ENCODE measurements around the gene ZKSCAN4.

ZKSCAN4 gene

GRCh38 chr6:28252009-28252975, at the start of gene ZKSCAN4:
ZKSCAN4 (minus strand) TSS chr6:28252269; CDS start chr6:28251980, 289 bp downstream.
- H3K9me3 ChIP-seq = no peaks in the 10 kb centered on the region
- H3K4me2 ChIP-seq = peak within 1 kb of the TSS; percentile 84
- peak within 1 kb of the TSS; percentile 97 for H3K4me3 ChIP-seq
- TF ChIP-seq Cebpa-rat (IDR thresholded peaks at IDR 0.05) = no peak
- H3K4me1 ChIP-seq = peaks cover 25% of the 10 kb centered on the region
- peak within 1 kb of the TSS; percentile 70 for H3K27ac ChIP-seq
- no peaks in the 10 kb centered on the region for H3K27me3 ChIP-seq
- peaks cover 23% of the 10 kb centered on the region for H3K36me3 ChIP-seq
- H4K20me1 ChIP-seq = no peaks in the 10 kb centered on the region
- H3K9ac ChIP-seq = peak within 1 kb of the TSS; percentile 84

GRCh38 chr6:28296520-28297060, 44.5 kb upstream of the ZKSCAN4 start:
- Histone ChIP-seq H3K27me3 (no peaks in the 10 kb centered on the region), H3K9ac (no peak overlapping the region), H3K36me3 (peaks cover 17% of the 10 kb centered on the region), H3K4me3 (no peak overlapping the region), H3K4me1 (no peaks in the 10 kb centered on the region), H3K4me2 (no peak overlapping the region), H3K27ac (no peak overlapping the region), H3K9me3 (no peaks in the 10 kb centered on the region), H4K20me1 (no peaks in the 10 kb centered on the region)
- TF ChIP-seq Cebpa-rat (IDR thresholded peaks at IDR 0.05) = no peak

DNA sequence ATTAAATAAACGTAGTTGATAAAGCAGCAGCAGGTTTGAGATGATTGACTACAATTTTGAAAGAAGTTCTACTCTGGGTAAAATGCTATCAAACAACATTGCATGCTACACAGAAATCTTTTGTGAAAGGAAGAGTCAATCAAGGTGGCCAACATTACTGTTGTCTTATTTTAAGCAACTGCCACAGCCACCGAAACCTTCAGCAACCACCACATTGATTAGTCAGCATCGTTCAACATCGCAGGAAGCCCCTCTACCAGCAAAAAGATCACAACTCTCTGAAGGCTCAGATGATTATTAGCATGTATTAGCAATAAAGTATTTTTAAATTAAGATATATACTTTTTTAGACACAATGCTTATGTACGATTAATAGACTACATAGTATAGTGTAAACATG, 43.3 kb upstream of the ZKSCAN4 start:
- no peak overlapping the region for H3K27ac ChIP-seq
- TF ChIP-seq Cebpa-rat (IDR thresholded peaks at IDR 0.05) = no peak
- H3K36me3 ChIP-seq = peaks cover 11% of the 10 kb centered on the region
- no peak overlapping the region for H3K4me2 ChIP-seq
- no peaks in the 10 kb centered on the region for H4K20me1 ChIP-seq
- H3K27me3 ChIP-seq = no peaks in the 10 kb centered on the region
- no peak overlapping the region for H3K4me3 ChIP-seq
- H3K4me1 ChIP-seq = no peaks in the 10 kb centered on the region
- H3K9ac ChIP-seq = no peak overlapping the region
- H3K9me3 ChIP-seq = no peaks in the 10 kb centered on the region

GRCh38 chr6:28291573-28291972, 39.5 kb upstream of the ZKSCAN4 start:
- Histone ChIP-seq H3K4me3 (no peak overlapping the region), H3K9me3 (no peaks in the 10 kb centered on the region; the same call in 1 of the 2 replicates), H3K4me2 (no peak overlapping the region), H3K27ac (no peak overlapping the region), H3K27me3 (no peaks in the 10 kb centered on the region), H3K9ac (no peak overlapping the region), H3K4me1 (no peaks in the 10 kb centered on the region), H3K36me3 (peaks cover 31% of the 10 kb centered on the region), H4K20me1 (no peaks in the 10 kb centered on the region)
- TF ChIP-seq Cebpa-rat (IDR thresholded peaks at IDR 0.05) = no peak

DNA sequence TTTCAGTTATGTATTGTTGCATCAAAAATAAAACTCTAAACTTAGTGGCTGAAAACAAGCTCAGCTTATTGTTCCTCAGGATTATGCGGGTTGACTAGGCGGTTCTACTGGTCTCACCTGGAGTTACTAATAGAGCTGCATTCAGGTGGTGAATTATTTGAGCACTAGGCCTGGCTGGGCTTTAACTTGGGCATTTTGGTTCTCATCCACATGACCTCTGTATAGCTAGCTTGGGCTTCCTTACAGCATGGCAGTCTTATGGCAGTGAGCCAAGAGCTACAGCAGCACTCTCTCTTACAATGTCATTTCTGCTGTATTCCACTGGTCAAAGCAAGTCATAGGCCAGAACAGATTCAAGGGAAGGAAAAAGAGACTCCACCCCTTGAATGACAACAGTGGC, 30.9 kb upstream of the ZKSCAN4 start:
- 0 out of 2 replicates have a peak, but pooled peaks cover 9% of the 10 kb centered on the region for H3K4me1 ChIP-seq
- H3K27me3 ChIP-seq = peaks cover 34% of the 10 kb centered on the region
- H3K4me3 ChIP-seq = no peak overlapping the region
- peaks cover 28% of the 10 kb centered on the region for H3K36me3 ChIP-seq
- H4K20me1 ChIP-seq = no peaks in the 10 kb centered on the region
- no peak overlapping the region for H3K4me2 ChIP-seq
- no peak for TF ChIP-seq Cebpa-rat (IDR thresholded peaks at IDR 0.05)
- no peak overlapping the region for H3K9ac ChIP-seq
- no peak overlapping the region for H3K27ac ChIP-seq
- H3K9me3 ChIP-seq = peaks cover 4% of the 10 kb centered on the region; the same call in 1 of the 2 replicates

GRCh38 chr6:28281288-28282064, 29.4 kb upstream of the ZKSCAN4 start, which contains the start of gene PGBD1:
PGBD1 (plus strand) TSS chr6:28281572; CDS start chr6:28283814, 2,242 bp downstream.
- Histone ChIP-seq H3K27me3 (peaks cover 34% of the 10 kb centered on the region), H4K20me1 (no peaks in the 10 kb centered on the region), H3K36me3 (peaks cover 33% of the 10 kb centered on the region), H3K27ac (peak within 1 kb of the TSS; percentile 16; the same call in 1 of the 2 replicates), H3K4me3 (peak within 1 kb of the TSS; percentile 69), H3K9me3 (peaks cover 4% of the 10 kb centered on the region; the same call in 1 of the 2 replicates), H3K4me1 (0 out of 2 replicates have a peak, but pooled peaks cover 9% of the 10 kb centered on the region), H3K4me2 (peak within 1 kb of the TSS; percentile 83), H3K9ac (peak within 1 kb of the TSS; percentile 72)
- TF ChIP-seq Cebpa-rat (IDR thresholded peaks at IDR 0.05) = no peak

GRCh38 chr6:28280595-28281287, 28.7 kb upstream of the ZKSCAN4 start:
- peak overlapping the region; percentile 72 for H3K9ac ChIP-seq
- no peak for TF ChIP-seq Cebpa-rat (IDR thresholded peaks at IDR 0.05)
- H3K4me3 ChIP-seq = peak overlapping the region; percentile 69
- H3K27me3 ChIP-seq = peaks cover 34% of the 10 kb centered on the region
- H4K20me1 ChIP-seq = no peaks in the 10 kb centered on the region
- H3K4me1 ChIP-seq = 0 out of 2 replicates have a peak, but pooled peaks cover 9% of the 10 kb centered on the region
- peak overlapping the region; percentile 83 for H3K4me2 ChIP-seq
- peaks cover 4% of the 10 kb centered on the region; the same call in 1 of the 2 replicates for H3K9me3 ChIP-seq
- peaks cover 40% of the 10 kb centered on the region for H3K36me3 ChIP-seq
- H3K27ac ChIP-seq = no peak overlapping the region

DNA sequence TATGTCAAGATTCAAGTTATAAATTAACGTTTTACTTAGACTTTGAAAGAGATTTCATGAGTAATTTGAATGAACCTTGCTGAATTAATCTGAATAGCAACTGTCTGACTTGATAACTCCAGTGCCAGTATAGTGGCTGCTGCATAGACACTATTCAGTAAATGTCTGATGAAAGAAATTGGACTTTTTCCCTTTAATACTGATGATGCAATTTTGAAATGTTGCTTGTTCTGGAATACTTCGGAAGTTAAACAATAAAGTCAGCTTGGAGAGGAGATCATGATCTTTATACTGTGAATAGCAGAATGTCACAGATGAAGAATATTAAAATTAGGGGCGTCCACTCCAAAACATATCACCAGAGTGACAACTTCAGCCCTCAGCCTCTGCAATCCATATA, 25.7 kb upstream of the ZKSCAN4 start:
- no peaks in the 10 kb centered on the region for H4K20me1 ChIP-seq
- 0 out of 2 replicates have a peak, but pooled peaks cover 9% of the 10 kb centered on the region for H3K4me1 ChIP-seq
- no peak for TF ChIP-seq Cebpa-rat (IDR thresholded peaks at IDR 0.05)
- H3K36me3 ChIP-seq = peaks cover 50% of the 10 kb centered on the region
- no peaks in the 10 kb centered on the region; the same call in 1 of the 2 replicates for H3K9me3 ChIP-seq
- H3K27ac ChIP-seq = no peak overlapping the region
- H3K27me3 ChIP-seq = peaks cover 30% of the 10 kb centered on the region
- no peak overlapping the region for H3K9ac ChIP-seq
- H3K4me2 ChIP-seq = no peak overlapping the region
- H3K4me3 ChIP-seq = no peak overlapping the region

DNA sequence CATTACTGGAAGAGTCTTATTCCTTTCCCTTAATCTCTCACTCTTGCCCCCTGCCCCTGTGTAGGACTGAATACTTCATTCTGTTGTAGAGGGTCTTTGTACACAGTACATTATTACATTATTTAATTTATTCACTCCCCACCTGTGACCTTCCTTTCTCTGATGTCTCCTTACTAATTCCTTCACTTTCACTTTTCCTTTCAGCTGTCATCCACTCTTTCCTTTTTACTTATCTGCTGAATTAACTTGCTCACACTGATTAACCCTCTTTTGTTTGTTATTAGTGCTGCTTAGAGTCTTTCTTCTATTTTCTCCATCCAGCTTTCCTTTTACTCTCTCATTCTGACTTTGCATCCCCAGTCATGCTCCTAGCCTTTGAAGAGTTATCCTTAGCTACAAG, 22.8 kb upstream of the ZKSCAN4 start:
- no peaks in the 10 kb centered on the region for H3K4me1 ChIP-seq
- no peak overlapping the region for H3K27ac ChIP-seq
- H3K9me3 ChIP-seq = no peaks in the 10 kb centered on the region
- no peak overlapping the region for H3K9ac ChIP-seq
- peaks cover 2% of the 10 kb centered on the region; the same call in 1 of the 2 replicates for H3K27me3 ChIP-seq
- H3K36me3 ChIP-seq = peaks cover 65% of the 10 kb centered on the region
- H3K4me3 ChIP-seq = no peak overlapping the region
- no peaks in the 10 kb centered on the region for H4K20me1 ChIP-seq
- TF ChIP-seq Cebpa-rat (IDR thresholded peaks at IDR 0.05) = no peak
- no peak overlapping the region for H3K4me2 ChIP-seq

Data from BLaER1 (cell line).